NCI-H748 treated with DMSO at 0.1 percent for 48 hours (cell line): ENCODE measurements around the gene NECAB3.
"Not testable (repeated sequence)": the region's sequence is repeated elsewhere in the genome, so short reads cannot be mapped to it uniquely, and the experiment has no call there.

Source experiments
- DNase-seq: peaks from one replicate; lab custom pipeline; 2025; lab: John Stamatoyannopoulos, UW

The NECAB3 gene, protein sequence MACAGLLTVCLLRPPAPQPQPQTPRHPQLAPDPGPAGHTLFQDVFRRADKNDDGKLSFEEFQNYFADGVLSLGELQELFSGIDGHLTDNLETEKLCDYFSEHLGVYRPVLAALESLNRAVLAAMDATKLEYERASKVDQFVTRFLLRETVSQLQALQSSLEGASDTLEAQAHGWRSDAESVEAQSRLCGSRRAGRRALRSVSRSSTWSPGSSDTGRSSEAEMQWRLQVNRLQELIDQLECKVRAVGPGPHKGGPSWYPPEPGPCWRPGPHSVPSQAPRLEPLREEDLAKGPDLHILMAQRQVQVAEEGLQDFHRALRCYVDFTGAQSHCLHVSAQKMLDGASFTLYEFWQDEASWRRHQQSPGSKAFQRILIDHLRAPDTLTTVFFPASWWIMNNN

DNA sequence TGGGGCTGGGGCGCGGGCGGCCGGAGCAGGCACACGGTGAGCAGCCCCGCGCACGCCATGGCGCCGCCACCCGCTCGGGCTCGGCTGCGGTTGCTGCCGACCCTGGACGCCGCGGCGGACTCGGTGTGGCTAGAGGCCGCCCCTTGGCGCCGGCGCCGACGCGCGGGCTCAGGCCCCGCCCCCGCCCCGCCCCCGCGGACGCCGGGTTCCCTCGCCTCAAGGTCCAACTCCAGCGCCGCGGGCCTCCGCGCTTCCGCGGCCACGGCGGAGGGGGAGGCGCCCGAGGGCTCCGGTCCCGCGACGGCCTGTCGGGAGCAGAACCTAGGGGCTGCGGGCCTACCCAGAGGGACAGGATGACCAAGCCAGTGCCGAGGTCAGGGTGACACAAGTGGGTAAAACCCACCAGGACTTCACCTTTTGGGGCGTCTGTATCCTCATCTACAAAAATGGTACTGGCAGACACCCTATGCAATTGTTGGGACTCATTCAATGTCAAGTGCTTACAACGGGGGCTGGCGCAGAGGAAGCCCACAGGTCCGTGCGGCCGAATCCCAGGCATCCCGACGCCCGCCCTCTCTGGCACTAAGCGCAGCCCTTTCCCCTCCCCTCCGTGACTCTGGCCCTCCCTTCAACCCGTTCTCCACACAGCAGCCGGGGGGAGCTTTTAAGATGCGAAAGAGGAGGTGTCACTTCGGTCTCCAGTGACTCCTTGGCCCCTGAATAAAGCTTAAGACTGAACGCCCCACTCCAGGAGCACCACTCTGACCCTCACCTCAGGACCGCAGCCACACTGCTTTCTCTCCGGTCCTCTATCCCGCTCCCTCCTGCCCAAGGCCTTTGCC lies at the start of gene NECAB3:
TSS of gene NECAB3 (minus strand) at position 135 of the 842 bp plus-strand sequence. CDS start at position 59, 76 bp downstream.
- DNase-seq = peak; percentile 34

DNA sequence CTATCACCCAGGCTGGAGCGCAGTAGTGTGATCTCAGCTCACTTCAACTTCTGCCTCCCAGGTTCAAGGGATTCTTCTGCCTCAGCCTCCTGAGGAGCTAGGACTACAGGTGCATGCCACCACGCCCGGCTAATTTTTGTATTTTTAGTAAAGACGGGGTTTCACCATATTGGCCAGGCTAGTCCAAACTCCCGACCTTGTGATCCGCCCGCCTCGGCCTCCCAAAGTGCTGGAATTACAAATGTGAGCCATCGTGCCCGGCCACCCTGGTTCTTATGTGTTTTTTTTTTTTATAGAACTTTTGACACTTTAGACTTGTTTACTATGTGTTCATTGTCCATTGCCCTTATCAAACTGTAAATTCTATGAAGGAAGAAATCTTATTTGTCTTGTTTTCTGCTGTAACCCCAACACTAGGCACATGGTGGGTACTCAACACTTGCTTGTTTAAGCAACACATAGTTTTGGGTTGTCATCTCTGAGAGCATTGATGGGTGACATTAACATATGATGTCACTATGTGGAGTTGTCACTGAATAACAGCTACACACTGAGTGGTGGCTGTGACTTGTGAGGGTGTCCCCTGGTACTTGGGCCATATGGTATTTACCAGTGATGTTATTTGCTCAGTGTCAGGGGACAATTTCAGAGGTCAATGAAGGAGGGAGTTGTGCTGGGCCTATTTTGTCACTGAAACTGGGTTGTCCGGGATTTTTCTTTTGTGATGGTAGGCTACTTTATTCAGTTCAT lies 47.3 kb upstream of the NECAB3 start:
- DNase-seq = no peak

DNA sequence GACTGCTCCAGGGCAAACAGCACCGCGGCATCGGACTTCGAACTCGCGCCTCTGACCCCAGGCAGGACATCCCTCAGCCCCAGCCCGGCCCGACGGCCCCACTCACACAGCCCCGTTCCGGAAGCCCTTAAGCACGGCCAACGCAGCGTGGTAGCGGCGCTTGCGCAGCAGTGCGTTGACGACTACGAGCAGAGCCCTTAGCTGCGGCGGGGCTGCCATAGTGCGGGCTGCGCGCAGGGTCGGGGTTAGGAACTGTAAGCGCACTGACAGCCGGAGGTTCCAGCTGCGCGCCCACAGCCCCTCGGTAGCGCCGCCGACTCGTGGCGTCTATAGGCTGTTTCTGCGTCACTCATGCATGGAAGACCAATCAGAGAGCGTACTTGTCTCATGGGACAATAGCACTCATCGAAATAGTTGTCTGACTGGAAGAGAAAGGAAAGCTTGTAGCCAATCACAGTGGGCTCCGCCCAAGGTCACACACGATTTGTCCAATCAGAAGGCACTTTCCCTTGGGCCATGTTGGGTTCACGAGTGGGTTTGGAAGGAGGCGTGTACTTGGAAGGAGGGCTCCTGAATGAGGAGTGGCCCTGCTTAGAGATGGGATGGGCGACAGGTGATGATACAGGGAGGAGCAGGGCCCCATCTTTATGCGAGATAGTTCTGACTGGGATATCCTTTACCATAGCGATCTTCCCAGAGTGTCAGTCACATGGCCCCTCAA lies 45.9 kb upstream of the NECAB3 start, which contains the start of gene PXMP4:
TSS of gene PXMP4 (minus strand) at position 322 of the 721 bp plus-strand sequence. CDS start at position 219, 103 bp downstream.
- peak; percentile 98 for DNase-seq

- no peak for DNase-seq
Observed at GRCh38 chr20:33719277-33719988, 45.2 kb upstream of the NECAB3 start.

DNA sequence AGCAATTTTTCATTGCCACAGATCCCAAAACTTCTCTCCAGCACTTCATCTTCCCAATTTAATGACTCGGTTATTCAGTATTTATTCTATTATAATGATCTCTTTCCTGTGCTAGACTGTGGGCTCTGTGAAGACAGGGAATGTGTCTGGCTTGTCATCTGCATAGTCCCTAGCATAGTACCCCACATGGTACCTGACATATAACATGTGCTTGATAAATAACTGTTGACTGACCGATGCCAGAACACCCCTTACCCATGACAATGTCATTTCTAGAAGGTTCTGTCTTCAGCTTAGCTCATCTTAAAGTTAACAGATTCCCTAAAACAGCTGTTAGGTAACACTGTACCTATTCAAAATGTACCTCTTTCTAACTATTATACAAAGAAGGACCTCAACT lies 42.3 kb upstream of the NECAB3 start:
- no peak for DNase-seq

DNA sequence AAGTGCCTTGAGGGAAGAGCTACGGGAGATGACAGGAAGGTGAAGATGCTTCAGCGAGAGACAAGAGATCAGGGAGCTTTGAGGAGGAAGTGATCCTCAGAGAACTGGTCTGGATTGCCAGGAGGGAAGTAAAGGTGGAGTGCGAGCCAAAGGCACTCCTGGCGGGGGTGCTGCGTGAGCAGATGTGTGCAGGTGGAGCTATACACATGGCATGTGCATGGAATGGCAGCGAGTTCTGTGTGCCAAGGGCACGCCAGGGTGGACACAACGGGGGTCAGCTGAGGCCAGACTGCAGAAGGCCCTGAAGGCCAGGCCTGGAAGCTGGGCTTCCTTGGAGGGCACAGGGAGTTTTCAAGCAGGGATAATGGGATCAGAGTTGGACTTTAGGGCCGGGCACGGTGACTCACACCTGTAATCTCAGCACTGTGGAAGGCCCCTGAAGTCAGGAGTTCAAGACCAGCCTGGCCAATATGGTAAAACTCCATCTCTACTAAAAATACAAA lies 39.7 kb upstream of the NECAB3 start:
- DNase-seq = no peak

DNA sequence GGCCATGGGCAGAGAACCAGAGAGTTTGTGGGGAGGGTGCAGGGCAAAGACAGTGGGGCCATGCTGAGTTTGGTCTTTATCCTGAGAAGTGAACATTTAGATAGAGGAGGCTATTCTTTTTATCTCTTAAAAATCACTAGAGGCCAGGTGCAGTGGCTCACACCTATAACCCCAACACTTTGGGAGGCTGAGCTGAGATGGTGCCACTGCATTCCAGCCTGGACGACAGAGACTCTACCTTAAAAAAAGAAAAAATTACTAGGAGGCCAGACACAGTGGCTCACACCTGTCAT lies 37.2 kb upstream of the NECAB3 start:
- DNase-seq = no peak

GRCh38 chr20:33710681-33711445 lies 36.6 kb upstream of the NECAB3 start:
- no peak for DNase-seq

DNA sequence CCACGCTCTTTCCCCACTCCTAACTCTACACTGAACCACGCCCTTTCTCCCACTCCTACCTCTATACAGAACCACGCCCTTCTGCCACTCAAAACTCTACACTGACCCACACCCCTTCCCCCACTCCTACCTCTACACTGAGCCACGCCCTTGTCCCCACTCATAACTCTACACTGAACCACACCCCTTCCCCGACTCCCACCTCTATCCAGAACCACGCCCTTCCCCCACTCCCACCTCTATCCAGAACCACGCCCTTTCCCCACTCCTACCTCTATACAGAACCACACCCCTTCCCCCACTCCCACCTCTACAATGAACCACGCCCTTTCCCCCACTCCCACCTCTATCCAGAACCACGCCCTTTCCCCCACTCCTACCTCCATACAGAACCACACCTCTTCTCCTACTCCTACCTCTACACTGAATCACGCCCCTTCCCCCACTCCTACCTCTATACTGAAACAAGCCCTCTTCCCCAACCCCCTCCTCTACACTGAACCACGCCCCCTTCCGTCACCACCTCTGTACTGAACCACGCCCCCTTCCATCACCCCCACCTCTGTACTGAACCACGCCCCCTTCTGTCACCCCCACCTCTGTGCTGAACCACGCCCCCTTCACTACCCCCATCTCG lies 35.8 kb upstream of the NECAB3 start:
- no peak for DNase-seq

DNA sequence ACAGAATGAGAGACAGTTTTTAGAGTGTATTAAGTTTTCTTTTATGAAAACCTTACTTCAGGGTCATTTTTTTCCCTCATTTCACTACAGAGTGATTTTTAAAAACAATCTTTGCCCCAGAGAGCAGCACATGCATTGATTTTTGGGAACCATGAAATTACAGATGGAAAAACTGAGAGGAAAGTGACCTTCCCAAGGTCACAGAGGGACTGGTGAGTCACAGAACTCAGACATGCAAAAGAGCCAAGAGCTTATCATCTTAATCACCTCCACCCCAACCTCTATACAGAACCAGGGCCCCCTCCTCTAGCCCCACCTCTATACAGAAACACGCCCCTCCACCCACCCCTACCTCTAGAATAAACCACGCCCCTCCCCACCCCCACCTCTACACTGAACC lies 35.2 kb upstream of the NECAB3 start:
- DNase-seq = no peak

- no peak for DNase-seq
Observed at GRCh38 chr20:33707668-33708067, 33.4 kb upstream of the NECAB3 start.

DNA sequence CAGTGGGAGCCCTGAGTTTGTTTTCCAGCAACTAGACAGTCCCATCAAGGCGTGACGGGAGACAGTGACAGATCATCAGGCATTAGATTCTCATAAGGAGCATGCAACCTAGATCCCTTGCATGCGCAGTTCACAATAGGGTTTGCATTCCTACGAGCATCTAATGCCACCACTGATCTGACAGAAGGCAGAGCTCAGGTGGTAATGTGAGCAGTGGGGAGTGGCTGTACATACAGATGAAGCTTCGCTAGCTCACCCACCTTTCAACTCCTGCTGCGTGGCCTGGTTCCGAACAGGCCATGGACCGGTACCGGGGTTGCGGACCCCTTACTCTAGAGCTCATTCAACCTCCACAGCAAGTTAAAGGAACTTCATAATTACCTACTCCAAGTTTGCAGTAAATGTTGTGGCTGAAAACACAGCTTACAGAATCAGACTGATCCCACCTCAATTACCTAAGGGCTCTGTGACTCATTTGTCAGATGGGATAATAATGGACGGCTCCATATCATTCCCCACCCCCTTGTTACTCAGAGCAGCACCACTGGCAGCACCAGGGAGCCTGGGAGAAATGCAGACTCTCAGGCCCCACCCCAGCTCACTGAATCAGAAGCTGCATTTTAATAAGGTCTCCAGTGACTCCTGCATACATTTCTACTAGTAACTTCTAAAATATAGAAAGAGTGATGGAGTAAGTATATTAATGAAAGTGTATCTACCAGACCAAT lies 30.1 kb upstream of the NECAB3 start:
- no peak for DNase-seq

DNA sequence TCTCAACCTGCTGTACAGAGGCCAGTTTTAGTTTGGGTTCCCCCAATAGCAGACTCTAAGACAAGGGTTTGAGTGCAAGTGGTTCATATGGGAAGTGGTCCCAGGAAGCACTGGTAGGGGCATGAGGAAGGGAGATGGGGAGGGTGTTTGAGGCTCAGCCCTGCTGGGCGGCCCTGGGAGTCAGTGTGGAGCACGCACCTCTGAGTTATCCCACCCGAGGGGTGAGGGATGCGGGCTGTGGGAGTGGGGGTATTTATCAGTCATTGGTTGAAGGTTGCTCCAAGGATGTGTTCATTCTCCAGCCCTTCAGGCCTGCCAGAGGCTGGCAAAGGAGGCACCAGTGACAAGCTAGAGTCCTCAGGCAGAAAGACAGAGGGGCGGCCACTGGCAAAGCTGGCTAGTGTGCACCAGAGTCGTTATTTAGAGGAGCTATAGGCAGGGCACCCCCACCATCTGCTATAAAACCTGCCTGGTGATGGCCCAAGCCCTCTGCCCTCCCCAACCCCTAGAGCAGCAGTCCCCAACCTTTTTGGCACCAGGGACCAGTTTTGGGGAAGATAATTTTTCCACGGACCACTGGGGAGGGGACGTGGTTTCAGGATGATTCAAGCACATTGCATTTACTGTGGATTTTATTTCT lies 29.4 kb upstream of the NECAB3 start:
- DNase-seq = no peak

DNA sequence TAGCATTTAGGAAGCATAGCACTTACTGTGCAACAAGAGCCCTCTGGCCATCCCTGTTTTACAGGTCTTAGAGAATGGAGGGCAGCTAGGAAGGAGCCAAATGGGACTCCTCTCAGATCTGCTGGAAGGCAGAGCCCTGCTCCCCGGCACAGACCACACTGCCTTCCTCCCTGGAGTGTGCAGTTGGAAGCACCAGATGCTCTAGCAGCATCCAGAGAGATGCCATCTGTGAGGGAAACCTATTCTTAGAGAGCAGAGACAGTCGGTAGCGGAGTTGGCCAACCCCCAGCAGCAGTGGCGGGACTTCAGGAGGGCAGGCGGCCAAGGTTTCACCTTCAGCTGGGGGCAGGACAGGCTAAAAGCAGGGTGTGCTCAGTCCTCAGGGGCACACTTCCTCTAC lies 28.6 kb upstream of the NECAB3 start:
- no peak for DNase-seq

GRCh38 chr20:33701629-33702450 lies 27.6 kb upstream of the NECAB3 start:
- DNase-seq = no peak

DNA sequence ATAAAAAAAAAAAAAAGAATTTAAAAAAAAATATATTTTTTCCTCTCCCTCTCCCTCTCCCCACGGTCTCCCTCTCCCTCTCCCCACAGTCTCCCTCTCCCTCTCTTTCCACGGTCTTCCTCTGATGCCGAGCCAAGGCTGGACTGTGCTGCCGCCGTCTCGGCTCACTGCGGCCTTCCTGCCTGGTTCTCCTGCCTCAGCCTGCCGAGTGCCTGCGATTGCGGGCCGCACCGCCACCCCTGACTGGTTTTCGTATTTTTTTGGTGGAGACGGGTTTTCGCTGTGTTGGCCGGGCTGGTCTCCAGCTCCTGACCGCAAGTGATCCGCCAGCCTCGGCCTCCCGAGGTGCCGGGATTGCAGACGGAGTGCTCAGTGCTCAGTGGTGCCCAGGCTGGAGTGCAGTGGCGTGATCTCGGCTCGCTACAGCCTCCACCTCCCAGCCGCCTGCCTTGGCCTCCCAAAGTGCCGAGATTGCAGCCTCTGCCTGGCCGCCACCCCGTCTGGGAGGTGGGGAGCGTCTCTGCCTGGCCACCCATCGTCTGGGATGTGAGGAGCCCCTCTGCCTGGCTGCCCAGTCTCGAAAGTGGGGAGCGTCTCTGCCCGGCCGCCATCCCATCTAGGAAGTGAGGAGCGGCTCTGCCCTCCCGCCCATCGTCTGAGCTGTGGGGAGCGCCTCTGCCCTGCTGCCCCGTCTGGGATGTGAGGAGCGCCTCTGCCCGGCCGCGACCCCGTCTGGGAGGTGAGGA lies 26.6 kb upstream of the NECAB3 start:
- DNase-seq = not testable (repeated sequence)

GRCh38 chr20:33698966-33699365 lies 24.7 kb upstream of the NECAB3 start:
- not testable (repeated sequence) for DNase-seq
